Nephron (organoid): ENCODE measurements around the gene SIK2.

Experiments
- H3K27ac Mint-ChIP-seq, 3 experiments: 2 replicates each; pipeline ENCODE4 v1.8.0; 2020; ENCODE audit warnings: mixed read lengths in 3 of 3, mild to moderate bottlenecking in 2 of 3, moderate library complexity in 1 of 3
- H3K27me3 Mint-ChIP-seq: 2 replicates; pipeline ENCODE4 v1.8.0; 2021; ENCODE audit warnings: low read depth, mild to moderate bottlenecking, moderate library complexity, mixed read lengths
- H3K36me3 Mint-ChIP-seq: 2 replicates; pipeline ENCODE4 v1.8.0; 2020; ENCODE audit warnings: low read depth, mixed read lengths
- H3K4me1 Mint-ChIP-seq: 2 replicates; pipeline ENCODE4 v1.8.0; 2020; ENCODE audit warnings: mixed read lengths
- H3K4me3 Mint-ChIP-seq, 3 experiments: 2 replicates each; pipeline ENCODE4 v1.8.0; 2020; ENCODE audit warnings: mild to moderate bottlenecking in 3 of 3, mixed read lengths in 3 of 3, moderate library complexity in 2 of 3
- H3K9me3 Mint-ChIP-seq: 2 replicates; pipeline ENCODE4 v1.8.0; 2020; ENCODE audit warnings: mixed read lengths
- CTCF ChIP-seq, 3 experiments: fragments of 200-600 bp; sonication (generic); IDR thresholded peaks; one replicate each; pipeline ENCODE4 v1.5.0; 2021; ENCODE audit warnings: antibody characterized with exemption in 3 of 3; ENCODE audit not compliant: unreplicated experiment in 3 of 3

SIK2 gene

GRCh38 chr11:111772535-111772934 lies 170.3 kb downstream of the SIK2 start:
- peaks cover 8% of the 10 kb centered on the region for H3K27me3 Mint-ChIP-seq
- H3K9me3 Mint-ChIP-seq, result no peaks in the 10 kb centered on the region
- no peak for TF ChIP-seq CTCF (IDR thresholded peaks at IDR 0.05; ENCODE audit: unreplicated experiment in 3 of 3)
- H3K4me1 Mint-ChIP-seq, result peaks cover 16% of the 10 kb centered on the region
- no peak overlapping the region for H3K27ac Mint-ChIP-seq
- H3K4me3 Mint-ChIP-seq, result no peak overlapping the region
- H3K36me3 Mint-ChIP-seq, result no peaks in the 10 kb centered on the region

- Mint-ChIP-seq H3K27ac (peak overlapping the region; percentile 69 to 77 (median 73)), H3K4me3 (no peak overlapping the region), H3K4me1 (peaks cover 17% of the 10 kb centered on the region), H3K36me3 (no peaks in the 10 kb centered on the region), H3K9me3 (no peaks in the 10 kb centered on the region), H3K27me3 (peaks cover 8% of the 10 kb centered on the region)
- no peak for TF ChIP-seq CTCF (IDR thresholded peaks at IDR 0.05; ENCODE audit: unreplicated experiment in 3 of 3)
Observed at GRCh38 chr11:111774955-111775710, 172.9 kb downstream of the SIK2 start.

GRCh38 chr11:111776398-111777093 lies 174.3 kb downstream of the SIK2 start:
- Mint-ChIP-seq H3K27ac (peak overlapping the region in 1 of 3 experiments; percentile 13), H3K9me3 (no peaks in the 10 kb centered on the region), H3K4me1 (peaks cover 17% of the 10 kb centered on the region), H3K4me3 (no peak overlapping the region), H3K27me3 (peaks cover 3% of the 10 kb centered on the region), H3K36me3 (no peaks in the 10 kb centered on the region)
- no peak for TF ChIP-seq CTCF (IDR thresholded peaks at IDR 0.05; ENCODE audit: unreplicated experiment in 3 of 3)

GRCh38 chr11:111777094-111778046 lies 175.1 kb downstream of the SIK2 start:
- H3K27me3 Mint-ChIP-seq, result peaks cover 3% of the 10 kb centered on the region
- peaks cover 17% of the 10 kb centered on the region for H3K4me1 Mint-ChIP-seq
- TF ChIP-seq CTCF (IDR thresholded peaks at IDR 0.05; ENCODE audit: unreplicated experiment in 3 of 3), result peak; percentile 78 to 86 (median 78)
- no peaks in the 10 kb centered on the region for H3K36me3 Mint-ChIP-seq
- H3K27ac Mint-ChIP-seq, result peak overlapping the region in 2 of 3 experiments; percentile 13 to 77
- no peaks in the 10 kb centered on the region for H3K9me3 Mint-ChIP-seq
- H3K4me3 Mint-ChIP-seq, result no peak overlapping the region

GRCh38 chr11:111778047-111778558 lies 175.9 kb downstream of the SIK2 start:
- Mint-ChIP-seq H3K27me3 (no peaks in the 10 kb centered on the region), H3K36me3 (no peaks in the 10 kb centered on the region), H3K27ac (peak overlapping the region in 1 of 3 experiments; percentile 77), H3K9me3 (no peaks in the 10 kb centered on the region), H3K4me1 (peaks cover 17% of the 10 kb centered on the region), H3K4me3 (no peak overlapping the region)
- TF ChIP-seq CTCF (IDR thresholded peaks at IDR 0.05; ENCODE audit: unreplicated experiment in 3 of 3), result no peak
